NCI-H146 treated with DMSO at 0.1 percent for 48 hours (cell line): ENCODE measurements around the gene CT47C1.
"Not testable (repeated sequence)": the region's sequence is repeated elsewhere in the genome, so short reads cannot be mapped to it uniquely, and the experiment has no call there.

Source experiments
- DNase-seq: peaks from one replicate; lab custom pipeline; 2025; ENCODE audit not compliant: unreplicated experiment; lab: John Stamatoyannopoulos, UW

CT47C1 gene

DNA sequence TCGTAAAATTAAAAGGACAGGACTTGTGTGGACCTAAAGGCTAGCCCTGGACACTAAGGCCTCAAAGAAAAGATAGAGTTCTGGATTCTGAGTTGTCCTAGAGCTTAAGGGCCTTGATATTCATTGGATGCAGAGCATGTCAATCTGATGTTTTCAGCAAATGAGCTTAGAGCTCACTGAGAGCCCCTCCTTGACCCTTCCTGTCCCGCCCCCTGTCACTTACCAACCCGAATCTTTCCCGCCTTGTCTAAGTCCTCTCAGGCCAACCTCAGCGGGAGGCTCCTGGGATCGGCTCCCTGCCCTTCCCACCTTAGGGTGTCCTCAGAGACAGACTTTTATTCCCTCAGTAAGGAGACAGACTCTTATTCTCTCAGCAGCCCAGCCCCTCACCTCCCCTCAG, at the start of gene CT47C1:
TSS of gene CT47C1 (plus strand) at position 250 of the 400 bp plus-strand sequence. CDS start 233 bp downstream, outside the sequence.
- no peak for DNase-seq

DNA sequence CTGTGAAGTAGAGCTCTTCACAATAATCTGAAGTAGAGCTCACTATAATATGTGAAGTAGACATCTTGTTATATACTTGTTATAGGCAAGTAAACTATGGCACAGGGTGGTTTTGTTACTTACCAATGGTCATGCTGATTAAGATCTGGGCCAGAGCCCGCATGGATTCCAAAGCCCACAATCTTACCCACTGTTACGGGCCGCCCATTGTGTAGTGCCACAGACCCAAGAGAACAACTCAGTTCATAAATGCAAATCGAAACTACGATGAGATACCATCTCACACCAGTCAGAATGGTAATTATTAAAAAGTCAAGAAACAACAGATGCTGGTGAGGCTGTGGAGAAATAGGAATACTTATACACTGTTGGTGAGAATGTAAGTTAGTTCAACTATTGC, 46.9 kb upstream of the CT47C1 start:
- no peak for DNase-seq

DNA sequence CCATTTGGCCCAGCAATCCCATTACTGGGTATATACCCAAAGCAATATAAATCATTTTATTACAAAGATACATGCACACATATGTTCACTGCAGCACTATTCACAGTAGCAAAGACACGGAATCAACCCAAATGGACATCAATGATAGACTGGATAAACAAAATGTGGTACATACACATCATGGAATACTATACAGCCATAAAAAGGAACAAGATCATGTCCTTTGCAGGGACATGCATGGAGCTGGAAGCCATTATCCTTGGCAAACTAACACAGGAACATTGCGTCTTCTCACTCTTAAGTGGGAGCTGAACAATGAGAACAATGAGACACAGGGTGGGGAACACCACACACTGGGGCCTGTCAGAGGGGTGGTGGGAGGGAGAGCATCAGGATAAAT, 46.4 kb upstream of the CT47C1 start:
- not testable (repeated sequence) for DNase-seq

DNA sequence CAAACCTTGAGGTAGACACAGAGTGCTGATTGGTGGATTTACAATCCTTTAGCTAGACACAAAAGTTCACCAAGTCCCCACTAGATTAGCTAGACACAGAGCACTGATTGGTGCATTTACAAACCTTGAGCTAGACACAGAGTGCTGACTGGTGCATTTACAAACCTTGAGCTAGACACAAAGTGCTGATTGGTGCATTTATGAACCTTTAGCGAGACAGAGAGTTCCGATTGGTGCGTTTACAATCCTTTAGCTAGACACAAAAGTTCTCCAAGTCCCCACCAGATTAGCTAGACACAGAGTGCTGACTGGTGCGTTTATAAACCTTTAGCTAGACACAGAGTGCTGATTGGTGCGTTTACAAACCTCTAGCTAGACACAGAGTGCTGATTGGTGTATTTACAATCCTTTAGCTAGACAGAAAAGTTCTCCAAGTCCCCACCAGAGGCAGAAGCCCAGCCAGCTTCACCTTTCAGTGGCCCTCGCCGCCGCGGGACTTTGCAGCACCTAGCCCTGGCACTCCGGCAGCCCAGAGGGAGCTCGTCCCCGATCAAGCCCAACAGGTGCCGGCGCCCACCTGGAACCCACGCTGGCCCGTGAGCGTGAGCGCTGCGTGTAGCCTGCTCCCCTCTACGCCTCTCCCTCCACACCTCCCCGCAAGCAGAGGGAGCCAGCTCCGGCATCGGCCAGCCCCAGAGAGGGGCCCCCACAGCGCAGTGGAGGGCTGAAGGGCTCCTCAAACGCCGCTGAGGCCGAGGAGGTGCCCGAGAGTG, 44.6 kb upstream of the CT47C1 start:
- DNase-seq, result not testable (repeated sequence)

GRCh38 chrX:119028733-119029330, 44.0 kb upstream of the CT47C1 start:
- DNase-seq, result no peak

DNA sequence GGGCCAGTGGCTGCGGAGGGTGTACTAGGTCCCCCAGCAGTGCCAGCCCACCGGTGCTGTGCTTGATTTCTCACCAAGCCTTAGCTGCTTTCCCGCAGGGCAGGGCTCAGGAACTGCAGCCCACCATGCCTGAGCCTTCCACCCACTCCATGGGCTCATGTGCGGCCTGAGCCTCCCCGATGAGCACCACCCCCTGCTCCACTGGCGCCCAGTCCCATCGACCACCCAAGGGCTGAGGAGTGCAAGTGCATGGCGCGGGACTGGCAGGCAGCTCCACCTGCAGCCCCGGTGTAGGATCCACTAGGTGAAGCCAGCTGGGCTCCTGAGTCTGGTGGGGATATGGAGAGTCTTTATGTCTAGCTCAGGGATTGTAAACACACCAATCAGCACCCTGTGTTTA, 43.1 kb upstream of the CT47C1 start:
- DNase-seq, result not testable (repeated sequence)

GRCh38 chrX:119030990-119031389, 41.8 kb upstream of the CT47C1 start:
- no peak for DNase-seq

DNA sequence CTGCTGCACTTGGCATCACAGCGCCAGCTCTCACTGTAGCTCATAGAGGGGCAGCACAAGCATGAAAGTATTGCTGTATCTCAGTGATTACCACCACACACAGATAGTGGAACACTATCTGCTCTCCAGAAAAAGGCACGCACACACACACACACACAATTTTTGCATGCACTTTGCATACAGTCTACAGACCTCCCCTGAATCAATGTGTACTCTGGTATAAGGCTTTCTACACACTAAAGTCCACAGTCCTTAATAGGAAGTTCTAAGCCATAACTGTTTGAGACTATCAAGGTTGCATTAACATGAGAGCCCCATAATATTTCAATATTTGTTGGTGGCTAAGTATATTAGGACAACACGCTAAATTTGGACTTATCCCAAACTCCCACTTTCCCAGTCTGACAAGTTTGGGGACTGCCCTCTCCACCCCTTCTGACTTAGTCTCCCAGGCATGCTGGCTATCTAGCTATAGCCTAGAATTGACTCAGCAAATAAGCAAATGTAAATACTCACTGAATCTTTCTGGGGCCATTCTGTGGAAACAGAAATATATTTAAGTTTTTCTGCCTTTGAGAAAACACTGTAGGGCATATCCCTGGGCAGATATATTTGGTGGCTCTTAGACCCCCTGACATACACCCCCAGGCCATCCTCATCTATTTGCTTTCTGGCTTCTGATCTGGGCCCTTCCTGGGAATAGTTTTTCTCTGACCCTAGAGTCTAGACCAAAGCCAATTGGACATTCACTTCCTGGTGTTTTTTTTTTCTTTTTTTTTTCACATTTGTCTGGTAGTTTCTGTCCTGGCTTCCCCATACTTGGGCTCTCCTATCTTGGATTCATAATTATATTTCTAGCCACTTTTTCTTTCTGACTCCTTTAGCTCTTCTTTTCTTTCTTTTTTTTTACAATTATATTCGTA, 36.4 kb upstream of the CT47C1 start:
- DNase-seq, result no peak

DNA sequence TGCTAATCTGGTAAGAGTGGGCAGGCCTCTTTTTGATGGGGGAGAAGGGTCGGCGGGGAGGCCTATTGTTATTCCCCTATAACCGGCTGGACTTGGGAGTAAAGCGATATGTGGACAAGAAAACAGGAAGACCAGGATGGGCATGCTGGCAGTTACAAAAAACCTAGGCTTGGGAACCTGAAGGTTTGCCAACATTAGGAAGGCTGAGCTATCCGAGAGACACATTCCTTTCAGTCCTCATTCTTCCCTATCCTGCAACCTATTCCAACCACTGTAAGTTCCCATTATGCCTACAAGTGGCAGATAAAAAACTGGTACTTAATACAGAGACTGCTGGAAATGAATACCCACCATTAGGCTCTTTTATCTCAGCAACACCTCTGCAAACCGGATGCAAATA, 32.4 kb upstream of the CT47C1 start:
- DNase-seq, result no peak

DNA sequence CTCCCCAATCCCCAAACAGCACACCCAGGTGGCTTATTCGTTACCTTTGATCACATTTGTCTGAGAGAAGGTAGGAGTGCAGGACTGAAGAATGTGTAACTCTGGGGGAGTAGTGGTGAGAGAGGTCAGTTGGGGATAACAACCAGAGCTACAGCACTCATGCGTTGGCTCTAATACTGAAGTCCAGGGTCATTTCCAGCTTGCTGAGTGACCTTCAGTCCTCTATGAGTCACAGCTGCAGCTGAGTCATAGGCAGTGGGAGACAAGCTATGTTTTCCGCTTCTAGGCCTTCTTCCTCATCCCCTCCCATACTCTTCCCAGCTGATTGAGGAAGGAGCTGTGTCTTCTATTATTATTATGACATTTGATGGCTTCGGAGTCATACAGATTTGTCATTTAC, 31.6 kb upstream of the CT47C1 start:
- DNase-seq, result no peak

- DNase-seq, result no peak
These were observed 30.8 kb upstream of the CT47C1 start for GRCh38 chrX:119042040-119042439.

- no peak for DNase-seq
These were observed 29.8 kb upstream of the CT47C1 start for GRCh38 chrX:119042996-119043395.

DNA sequence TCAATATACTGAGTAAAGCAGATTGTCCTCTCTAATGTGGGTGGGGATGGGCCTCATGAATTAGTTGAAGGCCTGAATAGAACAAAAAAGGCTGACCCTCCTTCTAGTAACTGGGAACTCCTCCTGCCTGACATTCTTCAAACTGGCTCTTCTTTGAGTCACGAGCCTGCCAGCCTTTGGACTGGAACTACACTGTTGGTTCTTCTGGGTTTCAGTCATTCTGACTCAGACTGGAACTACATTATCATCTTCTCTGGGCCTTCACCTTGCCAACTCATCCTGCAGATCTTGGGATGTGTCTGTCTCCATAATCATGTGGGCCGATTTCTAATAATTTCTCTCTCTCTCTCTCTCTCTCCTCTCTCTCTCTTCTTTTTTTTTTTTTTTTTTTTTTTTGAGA, 26.9 kb upstream of the CT47C1 start:
- DNase-seq, result no peak

DNA sequence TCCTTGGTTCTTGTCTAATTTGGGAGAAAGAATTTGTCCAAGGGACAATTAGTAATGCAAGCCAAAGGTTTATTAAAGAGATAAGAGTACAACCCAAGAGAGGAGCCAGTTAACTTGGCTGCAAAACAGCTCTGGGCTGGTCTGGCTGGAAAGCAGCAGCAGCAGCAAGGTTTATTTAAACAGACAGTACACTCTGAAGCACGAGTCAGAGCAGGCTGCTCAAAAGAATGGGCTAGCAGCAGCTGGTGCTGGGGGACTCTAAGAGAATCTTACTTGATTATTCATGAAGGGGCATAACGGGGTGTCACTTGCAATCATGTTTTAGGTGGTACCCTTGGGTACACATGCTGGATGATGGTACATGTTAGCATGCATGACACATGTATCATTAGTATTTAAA, 17.1 kb upstream of the CT47C1 start:
- no peak for DNase-seq

GRCh38 chrX:119062750-119063374, 9.9 kb upstream of the CT47C1 start:
- no peak for DNase-seq

GRCh38 chrX:119063428-119063827, 9.4 kb upstream of the CT47C1 start:
- no peak for DNase-seq

GRCh38 chrX:119067023-119067739, 5.6 kb upstream of the CT47C1 start:
- no peak for DNase-seq

DNA sequence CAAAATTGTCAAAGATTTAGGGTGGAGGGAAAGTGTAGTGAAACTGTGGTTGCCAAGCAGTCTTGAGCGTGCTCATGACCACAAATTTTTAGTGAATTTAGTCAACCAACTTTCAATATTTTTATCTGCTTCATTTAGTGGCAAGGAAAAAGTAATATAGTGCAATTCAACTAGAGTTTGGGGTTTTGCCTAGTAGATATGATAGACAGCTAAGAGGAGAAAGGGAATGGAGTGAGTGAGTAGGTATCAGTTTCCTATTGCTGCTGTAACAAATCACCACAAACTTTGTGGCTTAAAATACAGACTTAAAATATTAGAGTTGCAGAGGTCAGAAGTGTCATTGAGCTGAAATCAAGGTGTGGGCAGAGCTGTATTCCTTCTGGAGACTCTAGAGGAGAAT, 3.7 kb upstream of the CT47C1 start:
- DNase-seq, result no peak

DNA sequence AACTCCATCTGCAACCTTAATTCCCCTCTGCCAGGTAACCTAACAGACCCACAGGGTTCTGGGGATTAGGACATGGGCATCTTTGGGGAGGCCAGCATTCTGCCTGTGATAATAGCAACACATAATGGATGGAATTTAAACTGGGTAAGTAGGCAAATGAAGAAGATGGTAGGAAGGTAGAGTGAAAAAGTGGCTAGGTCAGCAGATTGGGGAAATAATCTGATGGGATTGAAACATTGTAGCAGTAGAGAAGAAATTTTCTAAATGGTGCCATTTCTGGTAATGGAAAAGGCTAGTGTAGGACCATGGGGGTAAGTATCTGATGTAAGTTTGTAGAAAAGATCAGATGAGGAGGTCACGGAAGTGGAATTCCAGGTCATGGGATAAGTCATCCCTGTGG, 3.0 kb upstream of the CT47C1 start:
- no peak for DNase-seq

- no peak for DNase-seq
These were observed 1.4 kb upstream of the CT47C1 start for GRCh38 chrX:119071381-119071780.
